Stimulated activated CD4-positive, alpha-beta T cell treated with anti-CD3 and anti-CD28 coated beads, Interleukin-1b, Interleukin-23, amount 100 ng/mL, for 1 hour (primary cell): ENCODE data around the gene RPTOR.

Source experiments
- DNase-seq, 2 donors: peaks; one replicate each; pipeline ENCODE4 v3.0.0-alpha.2; 2020; ENCODE audit warnings: low read depth in 2 of 2

Gene RPTOR

DNA sequence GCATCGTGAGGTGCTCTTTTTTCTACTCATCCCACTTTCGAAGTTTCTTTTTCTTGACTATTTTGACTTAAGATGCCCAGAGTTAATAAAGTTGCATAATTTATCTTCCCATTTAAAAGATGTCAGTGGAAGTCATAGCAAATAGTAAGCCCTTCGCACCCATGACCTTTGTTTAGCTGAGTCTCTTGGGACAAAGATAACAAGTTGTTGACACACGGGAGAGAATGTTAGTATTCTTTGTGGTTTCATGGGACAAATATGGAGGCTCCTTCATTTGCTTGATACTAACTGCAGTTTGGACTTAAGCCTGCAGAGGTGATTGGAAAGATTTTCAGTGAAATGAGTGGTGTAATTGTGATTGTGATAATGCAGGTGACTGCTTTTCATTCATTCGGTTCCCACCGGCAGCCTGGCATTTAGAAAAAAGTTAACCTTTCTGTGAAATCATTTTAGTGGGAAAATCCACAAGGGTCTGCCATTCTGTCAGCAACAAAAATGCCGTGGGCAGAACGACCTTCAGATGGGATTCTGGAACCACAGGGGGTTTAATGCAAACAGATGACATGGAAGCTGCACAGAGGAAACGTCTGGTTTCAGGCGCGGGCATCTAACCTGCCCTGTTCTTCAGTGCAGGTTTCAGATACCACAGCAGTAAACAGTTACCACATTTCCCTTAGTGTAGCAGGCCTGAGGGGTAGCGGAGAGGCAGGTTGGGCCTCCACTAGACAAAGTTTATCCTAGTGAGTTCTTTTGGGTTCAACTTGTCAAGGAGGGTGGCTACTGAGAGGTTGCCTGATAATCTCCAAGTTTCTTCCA is 123.0 kb downstream of the RPTOR start:
- DNase-seq: peak in 1 of 2 donors; percentile 2

DNA sequence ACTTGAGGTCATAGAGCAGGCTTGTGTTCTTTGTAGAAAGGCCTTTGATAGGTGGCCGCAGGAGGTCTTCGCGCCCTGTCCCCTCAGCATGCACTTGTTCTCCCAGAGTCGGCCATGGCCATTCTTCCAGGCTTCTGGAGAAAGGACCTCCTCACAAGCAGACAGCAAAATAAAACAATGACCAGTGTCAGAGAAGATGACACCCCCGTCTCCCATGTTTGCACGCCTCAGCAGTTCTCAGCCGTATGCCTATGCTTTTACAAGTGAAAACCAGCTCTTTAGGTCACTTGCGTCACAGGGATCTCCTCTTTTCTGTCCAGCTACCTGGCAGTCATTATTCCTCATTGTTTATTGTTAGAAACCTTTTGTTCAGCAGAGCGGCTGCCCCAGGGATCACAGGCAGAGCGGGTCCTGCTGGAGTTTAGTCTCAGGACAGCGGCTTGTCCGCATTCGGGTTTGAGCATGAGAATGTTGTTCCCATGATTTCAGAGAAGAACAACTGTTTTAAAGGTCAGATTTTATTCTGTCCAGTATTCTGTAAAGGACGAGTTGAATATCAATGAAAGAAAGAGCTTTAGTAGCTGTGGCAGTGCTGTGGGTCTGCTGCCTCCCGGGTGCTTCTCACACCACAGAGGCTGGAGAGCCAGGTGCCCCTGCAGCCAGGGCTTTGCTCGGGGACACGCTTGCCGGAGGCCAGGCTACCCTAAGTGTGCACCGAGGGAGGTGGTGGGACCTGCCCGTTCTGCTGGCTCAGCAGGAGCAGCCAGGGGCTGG is 123.9 kb downstream of the RPTOR start:
- no peak for DNase-seq

DNA sequence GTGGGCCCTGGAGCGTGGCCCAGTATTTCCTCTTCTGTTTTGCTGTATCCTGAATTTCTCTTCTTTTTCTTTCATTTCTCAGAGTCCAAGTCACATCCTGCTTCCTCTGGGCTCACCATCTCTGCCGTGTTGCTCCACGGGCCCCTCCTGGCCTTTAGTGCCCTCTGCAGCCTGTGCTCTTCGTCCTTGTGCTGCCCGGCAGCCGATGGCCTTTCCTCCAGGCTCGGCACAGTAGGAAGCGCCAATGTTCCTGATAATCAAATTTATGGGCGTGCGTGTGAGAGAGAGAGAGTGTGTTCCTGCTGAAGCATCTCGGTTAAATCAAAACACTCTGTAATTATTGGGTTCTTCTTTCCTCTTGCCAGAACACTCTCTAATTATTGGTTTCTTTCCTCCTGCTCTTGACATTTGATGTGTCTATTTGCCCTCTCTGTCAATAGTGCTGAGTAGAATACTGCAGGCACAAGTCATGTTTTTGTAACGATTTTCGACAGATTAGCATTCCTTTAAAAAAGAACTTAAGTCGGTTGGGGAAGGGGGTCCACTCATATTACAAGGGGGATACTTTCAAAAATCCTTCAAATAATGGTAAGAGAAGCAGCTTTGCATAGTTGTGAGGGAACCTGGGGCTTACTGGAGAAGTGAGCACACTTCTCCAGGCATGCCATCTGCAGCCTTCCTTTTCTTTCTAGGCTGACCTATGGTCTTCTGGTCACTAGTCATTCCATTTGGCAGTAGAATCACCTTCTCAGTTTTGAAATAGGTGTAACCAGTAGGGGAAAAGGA is 126.6 kb downstream of the RPTOR start:
- DNase-seq: no peak

DNA sequence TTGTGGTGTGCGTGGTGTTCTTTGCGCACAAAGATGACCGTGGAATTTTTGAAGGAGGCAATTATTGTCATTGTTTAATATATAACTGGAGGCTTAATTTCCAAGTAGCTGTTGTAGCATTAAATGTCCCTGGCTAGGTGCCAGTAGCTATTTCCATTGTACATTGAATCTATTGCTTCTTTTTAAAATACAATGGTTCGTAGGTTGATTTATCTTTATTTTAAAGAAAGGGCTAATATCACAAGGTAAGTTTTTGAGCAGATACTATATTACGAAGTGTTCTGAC is 127.1 kb downstream of the RPTOR start:
- DNase-seq: no peak

DNA sequence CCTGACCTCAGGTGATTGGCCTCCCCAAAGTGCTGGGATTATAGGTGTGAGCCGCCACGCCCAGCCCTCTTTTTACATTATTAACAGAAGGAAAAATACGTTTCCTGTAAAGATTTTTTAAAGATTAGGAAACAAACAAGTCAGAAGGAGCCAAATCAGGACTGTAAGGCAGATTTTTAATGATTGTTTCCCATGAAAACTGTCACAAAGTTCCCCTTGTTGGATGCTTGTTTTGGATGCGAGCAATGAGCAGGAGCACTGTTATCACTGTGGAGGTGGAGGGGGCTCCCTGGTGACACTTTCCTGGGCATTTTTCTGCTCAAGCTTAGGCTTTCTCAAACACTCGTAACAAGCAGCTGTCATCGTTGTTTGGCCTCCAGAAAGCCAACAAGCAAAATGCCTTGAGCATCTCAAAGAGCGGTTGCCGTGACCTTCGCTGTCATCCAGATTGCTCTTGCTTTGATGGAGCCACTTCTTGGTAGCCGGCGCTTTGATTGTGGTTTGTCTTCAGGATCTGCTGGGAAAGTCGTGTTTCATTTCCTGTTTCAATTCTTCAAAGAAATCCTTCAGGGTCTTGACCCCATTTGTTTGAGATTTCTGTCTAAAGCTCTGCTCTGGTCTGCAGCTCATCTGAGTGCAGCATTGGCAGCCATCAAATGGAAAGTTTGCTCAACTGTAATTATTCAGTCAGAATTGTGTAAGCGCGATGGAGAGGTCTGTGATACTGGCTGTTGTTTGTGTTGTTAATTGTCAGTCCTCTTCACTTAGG is 128.7 kb downstream of the RPTOR start:
- no peak for DNase-seq

DNA sequence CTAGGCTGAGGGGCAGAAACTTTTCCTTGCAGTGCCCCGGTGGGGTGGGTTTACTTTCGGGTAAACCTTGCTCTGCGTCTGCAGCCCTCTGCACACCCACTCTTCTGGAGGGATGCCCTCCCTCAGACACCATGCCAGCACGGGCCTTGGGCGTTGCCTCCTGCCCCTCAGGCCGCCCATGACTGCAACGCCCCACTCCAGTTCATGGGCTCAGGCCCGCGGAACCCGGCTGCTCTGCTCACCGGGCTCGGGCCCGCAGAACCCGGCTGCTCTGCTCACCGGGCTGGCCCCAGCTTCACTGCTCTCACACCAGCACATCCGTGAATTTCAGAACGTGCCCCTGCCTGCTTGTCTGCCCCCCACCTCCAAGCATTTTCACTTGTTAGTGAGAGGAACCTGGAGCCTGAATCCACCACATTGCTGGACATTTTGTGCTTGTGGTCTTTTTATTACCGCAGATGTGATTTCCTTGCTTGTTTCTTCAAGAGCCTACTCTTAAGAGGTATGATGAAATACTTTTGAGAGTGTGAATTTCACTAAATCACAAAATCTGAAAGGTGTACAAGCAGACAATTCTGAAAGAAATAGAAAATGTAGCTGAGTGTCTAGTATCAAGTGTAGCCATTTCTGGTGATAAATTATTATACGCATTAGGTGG is 130.9 kb downstream of the RPTOR start:
- DNase-seq: no peak

DNA sequence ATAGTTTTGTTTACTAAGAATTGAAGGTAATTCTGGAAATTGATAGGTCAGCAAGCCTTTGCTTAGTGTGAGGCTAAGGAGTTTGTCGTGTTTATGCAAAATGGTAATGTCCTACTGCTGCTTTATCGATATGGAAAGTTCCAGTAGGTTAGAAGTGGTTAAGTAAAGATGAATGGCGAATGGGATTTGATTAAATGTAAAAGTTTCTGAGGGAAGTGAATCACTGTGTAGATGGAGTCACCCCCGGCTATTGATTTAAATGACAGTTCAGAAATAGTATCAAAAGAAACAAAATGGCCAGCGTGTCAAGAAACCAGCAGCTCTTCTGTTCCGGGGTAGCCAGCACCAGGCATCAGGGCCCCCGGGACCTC is 131.4 kb downstream of the RPTOR start:
- DNase-seq: no peak

DNA sequence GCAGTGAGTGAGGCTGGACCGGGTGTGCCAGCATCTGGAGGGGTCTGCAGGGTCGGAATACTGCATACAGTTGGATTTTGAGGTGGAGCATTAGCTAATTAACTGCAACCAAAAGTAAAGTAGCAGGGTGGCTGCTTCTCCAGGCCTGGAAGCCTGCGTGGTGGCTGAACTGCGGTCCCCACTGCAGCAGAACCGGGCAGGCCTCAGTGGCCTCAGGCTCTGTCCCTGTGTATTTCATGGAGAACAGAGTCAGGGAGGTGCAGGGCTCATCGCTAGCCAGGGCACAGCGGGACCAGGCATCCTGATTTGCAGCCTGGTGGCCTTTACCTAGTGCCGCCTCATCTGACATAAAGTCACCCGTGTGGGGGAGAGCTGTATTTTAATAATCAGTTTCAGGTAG is 131.9 kb downstream of the RPTOR start:
- no peak for DNase-seq

DNA sequence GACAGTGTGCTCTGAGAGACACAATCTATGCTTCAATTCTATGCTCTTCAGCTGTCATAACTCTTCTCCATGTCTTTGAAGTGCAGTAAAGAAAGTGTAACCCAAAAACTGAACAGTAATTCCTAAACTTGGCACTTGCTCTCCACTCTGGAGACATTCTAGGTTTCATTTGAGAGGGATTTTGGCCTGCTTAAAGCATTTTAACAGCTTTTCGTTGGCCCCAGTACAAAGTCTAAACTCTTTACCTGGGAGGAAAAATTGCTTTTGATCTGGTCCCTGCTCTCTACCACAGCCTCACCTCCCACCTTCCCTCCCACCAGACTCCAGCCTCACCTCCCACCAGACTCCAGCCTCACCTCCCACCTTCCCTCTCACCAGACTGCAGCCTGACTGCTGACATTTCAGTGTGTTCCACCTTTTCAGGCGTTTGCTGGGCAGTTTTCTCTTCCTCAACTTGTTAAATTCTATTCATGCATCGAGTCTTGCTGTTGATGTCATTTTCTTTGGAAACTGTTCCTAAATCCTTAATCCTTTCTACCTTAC is 132.6 kb downstream of the RPTOR start:
- no peak for DNase-seq

DNA sequence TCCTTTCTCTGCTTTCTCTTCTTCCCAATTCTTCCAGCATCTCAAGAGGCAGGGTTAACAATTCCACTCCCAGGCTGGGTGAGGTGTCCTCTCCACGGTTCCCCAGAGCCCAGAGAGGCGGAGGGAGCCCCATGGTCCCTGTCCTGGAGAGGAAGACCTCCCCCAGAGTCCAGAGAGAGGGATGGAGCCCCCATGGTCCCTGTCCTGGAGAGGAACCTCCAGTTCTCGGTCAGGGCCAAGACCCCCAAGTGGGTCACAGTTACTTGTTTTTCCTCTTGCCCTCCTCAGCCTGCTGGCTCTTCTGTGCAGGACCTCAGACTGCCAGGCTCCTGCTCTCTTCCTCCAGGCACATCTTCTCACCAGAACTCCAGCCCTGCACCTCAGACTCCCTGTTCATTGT is 135.2 kb downstream of the RPTOR start:
- DNase-seq: no peak

DNA sequence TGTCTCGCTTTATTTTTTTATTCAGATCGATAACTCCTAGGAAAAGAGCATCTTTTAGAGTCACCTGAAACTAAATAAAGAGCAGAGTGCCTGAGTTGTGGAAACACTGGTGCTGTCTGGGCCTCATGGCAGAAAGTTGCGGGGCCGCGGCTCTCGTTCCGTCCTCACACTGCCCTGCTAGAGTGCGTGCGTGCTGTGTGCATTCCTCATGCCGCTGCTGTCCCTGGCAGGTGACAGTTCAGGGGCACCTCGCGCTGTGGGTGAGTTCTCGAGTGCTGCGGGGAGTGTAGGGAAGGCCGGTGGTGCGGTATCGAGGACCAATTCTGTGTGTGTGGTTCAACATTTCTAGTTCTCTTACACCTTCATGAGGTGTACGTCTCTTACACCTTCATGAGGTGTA is 136.6 kb downstream of the RPTOR start:
- no peak for DNase-seq

DNA sequence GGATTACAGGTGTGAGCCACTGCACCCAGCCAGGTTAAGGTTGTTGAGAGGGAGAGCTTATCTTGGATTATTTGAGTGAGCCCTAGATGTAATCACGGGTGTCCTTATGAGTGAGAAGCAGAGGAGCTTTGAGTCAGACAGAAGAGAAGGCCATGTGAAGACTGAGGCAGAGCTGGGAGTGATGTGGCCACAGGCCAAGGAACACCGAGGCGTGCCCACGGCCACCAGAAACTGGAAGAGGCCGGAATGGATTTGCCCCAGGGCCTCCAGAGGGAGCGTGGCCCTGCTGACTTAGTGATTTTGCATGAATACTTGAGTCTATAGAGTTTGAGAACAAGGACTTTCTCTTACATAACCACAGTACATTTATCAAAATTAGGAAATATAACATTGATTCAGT is 137.7 kb downstream of the RPTOR start:
- no peak for DNase-seq

DNA sequence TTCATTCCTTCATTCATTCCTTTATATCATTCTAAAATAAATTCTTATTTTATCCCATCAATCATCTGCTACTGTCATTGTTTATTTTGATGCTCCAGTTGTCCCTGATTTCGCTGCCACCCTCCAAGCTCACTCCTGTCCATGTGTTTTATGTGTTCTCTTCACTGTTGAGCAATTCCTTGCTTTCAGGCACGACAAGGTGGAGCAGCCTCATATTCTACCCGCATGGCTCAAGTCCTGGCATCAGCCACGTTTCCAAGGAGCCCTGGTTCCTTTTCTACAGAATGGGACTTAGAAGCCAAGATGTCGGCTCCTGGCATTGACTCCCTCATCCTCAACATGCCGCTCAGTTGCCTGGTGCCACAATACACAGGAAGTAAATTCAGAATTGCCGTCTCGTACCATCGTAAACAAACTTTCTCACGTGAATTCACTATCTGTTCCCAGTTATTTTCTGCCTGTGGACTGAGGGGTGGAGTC is 139.0 kb downstream of the RPTOR start:
- DNase-seq: no peak

DNA sequence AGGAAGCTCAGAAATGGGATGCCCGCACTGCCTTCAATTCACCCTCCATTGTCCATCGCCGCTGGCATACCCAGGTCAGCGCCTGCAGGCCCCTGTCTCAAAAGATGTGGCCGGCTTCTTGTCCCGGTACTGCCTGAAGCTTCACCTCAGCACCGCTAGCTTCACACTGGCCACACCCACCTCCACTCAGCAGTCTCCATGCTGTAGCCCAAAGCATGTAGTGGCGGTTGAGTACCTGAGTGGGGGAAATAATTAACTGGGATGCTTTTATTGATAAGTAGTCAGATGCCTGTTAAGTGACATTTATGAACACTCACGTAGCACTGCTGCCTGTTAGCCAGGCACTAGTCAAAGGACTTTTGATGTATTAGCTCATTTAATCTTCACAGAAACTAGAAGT is 143.2 kb downstream of the RPTOR start:
- no peak for DNase-seq

DNA sequence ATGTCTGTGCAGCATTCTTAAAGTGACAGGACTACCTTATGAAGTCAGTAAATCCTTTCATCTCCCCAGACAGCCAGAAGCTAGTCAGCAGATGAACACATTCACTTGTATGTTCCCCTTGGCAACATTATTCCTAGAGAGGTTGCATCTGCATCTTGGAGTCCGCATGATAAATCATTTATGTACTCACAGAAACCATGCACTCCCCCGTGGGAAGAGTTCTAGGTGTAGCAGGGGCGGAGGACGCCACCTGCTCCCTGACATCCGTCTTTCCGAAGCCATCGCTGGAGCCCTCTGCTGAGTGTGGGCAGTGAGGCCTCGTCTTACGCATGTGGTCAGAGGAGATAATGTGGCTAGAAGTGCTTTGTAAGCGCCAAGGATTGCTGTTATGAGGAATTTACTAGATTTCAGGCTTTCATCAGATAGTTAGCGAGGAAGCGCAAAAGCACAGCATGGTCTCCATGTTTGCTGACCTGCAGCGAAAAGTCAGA is 144.5 kb downstream of the RPTOR start:
- no peak for DNase-seq

DNA sequence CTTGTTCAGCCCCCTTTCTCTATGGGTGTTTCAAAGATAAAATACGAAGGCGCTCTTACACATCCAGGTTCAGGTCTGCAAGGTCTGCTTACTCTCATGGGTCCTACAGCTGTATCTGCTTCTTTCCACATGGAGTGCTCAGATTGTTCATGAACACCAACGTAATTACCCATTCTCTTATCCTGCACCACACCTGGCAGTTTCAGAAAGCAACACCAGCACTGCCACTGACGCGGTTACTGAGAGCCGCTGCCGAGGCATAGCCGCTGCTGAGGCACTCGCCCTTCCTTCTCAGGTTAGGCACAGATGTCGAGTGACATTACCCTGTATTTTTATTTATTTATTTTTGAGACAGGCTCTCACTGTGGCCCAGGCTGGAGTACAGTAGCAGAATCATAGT is 147.1 kb downstream of the RPTOR start:
- no peak for DNase-seq

DNA sequence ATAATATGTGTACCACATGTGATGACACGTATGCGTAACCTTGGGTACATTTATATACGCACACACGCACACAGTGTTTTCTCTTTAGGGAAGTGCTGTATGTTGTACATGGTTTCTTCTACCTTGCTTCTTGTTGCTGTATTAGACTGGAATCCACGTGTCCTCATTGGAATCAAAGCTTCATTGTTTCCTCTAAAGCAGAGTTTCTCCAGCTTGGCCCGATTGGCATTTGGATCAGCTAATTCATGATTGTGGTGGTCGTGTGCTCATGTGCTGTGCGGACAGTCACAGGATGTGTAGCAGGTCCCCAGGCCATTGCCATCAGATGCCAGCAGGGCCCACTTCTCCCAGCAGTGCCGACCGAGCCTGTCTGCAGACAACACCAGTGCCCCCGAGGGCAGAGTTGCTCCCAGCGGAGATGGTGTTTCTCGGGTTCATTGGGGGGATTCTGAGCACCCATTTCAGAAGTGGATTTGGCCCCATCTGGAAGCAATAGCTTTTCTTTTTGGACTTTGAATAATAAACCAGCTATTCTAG is 148.4 kb downstream of the RPTOR start:
- no peak for DNase-seq

DNA sequence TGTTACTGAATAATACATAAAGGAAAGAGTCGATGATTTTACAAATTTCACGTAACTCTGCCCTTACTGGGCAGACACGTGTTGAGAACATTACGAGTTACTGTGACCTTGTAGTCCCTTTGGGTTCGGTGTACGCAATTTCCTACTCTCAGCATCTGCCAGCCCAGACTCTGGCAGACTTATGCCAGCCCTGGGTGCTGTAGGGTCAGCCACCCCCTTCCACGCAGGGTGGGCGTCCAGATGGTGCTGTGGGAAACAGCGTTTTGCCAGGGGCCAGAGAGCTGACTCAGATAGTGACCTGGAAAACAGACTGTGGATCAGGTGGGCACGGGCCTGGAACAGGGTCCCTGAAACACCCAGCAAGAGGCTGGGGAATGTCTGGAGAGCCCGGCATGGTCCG is 148.9 kb downstream of the RPTOR start:
- no peak for DNase-seq

DNA sequence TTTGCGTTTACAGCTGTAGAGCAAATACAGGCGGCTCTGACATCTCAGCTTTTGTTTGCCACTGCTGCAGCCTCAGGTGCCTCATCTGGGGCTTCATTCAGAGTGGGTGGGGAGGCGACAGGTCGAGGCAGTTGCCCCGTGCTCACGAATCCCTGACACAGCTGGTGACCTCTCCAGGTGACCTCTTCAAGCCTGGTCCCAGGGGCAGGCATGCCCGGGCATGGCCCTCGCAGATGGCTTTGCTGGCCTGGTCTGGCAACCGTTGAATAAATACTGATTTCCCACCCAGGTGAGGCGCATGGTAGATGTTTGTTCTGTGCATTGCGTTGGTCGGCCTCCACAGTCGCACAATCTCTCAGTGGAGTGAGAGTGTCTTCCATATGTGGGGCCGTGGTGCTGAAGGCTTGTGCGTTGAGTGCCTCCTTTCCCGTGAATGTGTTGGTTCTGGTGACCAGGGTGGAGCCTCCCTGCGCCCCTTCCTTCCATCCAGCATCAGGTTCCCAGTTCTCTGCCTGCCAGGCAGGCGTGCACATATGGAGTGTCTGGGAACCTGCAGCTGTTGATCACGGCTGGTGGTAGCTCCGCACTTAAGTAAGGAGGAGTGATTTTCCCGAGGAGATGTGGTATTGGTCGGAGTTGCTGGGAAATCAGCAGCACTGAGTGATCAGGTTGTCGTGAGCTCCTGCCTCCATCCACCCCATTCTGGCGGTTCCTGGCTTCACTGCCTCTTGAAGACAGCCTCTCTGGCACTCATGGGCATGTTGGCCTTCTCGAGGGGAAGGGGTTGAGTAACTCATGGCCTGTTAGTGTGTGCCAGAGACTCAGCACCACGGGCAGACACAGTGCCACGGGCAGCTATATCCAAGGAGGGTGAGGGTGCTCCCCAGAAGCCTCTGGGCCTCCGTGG is 149.7 kb downstream of the RPTOR start:
- DNase-seq: no peak
